NT2/D1 (cell line): Measurements from ENCODE around the gene TOR4A.

Source experiments
- SUZ12 ChIP-seq: IDR thresholded peaks from 2 replicates; pipeline ENCODE4 v1.6.1; 2011; ENCODE audit not compliant: insufficient read length, insufficient read depth; ENCODE audit errors: extremely low read depth
- YY1 ChIP-seq: IDR thresholded peaks from 2 replicates; pipeline ENCODE4 v1.6.1; 2011; ENCODE audit not compliant: insufficient read length, insufficient read depth
- ZNF274 ChIP-seq: IDR thresholded peaks from 2 replicates; pipeline ENCODE4 v1.6.1; 2011; ENCODE audit warnings: mild to moderate bottlenecking, low read depth, low read length

DNA sequence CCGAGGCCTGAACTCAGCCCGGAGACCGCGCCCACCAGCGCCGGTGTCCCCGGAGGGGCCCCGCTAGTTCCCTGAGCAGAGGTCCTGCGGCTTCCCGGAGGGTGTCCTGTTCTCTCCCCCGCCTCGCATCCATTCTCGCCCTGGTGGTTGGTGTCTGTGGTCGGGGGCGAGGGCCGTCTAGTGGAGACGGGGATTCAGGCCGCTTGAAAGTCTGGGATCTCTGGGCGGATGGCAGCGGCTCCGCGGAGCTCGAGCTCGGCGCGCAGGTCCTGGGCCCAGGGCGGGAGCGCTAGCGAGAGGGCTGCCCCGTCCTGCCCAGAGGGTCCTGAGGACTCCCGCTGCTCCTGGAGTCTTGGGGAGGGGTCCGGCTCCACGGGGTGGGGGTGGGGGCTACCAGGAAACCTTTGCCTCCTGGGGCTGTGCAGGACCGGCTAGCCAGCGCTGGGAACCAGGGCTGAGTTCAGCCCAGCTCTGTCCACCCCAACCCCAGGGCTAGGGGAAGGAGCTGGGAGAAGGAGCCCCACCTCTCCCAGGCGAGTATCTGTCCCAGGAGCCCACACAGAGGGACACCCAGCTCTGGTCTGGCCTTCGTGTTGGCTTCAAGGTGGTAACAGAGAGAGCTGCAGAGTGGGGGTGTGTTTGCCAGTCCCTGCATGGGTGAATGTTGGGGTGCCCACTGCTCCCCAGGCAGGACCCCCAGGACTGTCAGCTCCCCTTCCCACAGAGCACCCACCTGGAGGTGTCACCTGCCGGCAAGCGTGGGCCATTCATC, 4.0 kb downstream of the TOR4A start:
- no peak for TF ChIP-seq SUZ12
- TF ChIP-seq ZNF274: no peak
- no peak for TF ChIP-seq YY1
